NB4 (cell line): ENCODE measurements around the gene OR2V1.

Experiments used
- CTCF ChIP-seq: IDR thresholded peaks from one replicate; pipeline ENCODE4 v1.5.1; 2012; ENCODE audit warnings: low read depth, low read length
- POLR2A ChIP-seq: IDR thresholded peaks from 2 replicates; pipeline ENCODE4 v1.6.1; 2011; ENCODE audit warnings: mild to moderate bottlenecking; ENCODE audit not compliant: insufficient read length; ENCODE audit errors: extremely low read depth
- TF ChIP-seq, protein P1 (sequence below): IDR thresholded peaks from 2 replicates; pipeline ENCODE4 v1.6.1; 2011; ENCODE audit warnings: low read depth, low read length

DNA sequence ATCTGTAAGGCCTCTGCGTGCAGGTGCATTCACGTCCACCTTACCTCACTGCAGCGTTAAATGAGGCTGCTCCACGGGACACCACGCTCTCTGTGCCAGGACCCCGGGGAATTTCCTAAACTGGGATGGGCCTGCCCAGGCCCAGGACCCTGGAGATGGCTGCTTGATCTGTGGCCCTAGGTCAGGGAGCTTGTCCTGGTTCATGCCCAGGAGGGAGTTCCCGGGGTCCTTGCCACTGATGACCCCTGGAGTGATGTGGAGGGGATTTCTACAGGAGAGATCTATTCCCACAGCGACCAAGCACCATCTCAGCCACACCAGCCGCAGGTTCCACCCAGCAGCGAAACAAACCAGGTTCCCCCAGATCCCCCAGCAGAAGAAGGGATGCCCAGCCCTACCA, 3.5 kb downstream of the OR2V1 start:
- TF ChIP-seq CTCF (no peak), POLR2A (no peak)
- TF ChIP-seq, protein P1, sequence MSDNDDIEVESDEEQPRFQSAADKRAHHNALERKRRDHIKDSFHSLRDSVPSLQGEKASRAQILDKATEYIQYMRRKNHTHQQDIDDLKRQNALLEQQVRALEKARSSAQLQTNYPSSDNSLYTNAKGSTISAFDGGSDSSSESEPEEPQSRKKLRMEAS: no peak
